ENCODE data around the gene PVALEF. TPM values are rescaled to one million over a fixed set of nuclear protein-coding genes. Genes with fewer than 3 reads are reported as not detected.

Gene PVALEF
- total and polyA plus RNA-seq, 2 of the 13 experiments (the other 11 are each of a cell fraction or from before 2014, with no cell fraction given), result 0.18 TPM

DNA sequence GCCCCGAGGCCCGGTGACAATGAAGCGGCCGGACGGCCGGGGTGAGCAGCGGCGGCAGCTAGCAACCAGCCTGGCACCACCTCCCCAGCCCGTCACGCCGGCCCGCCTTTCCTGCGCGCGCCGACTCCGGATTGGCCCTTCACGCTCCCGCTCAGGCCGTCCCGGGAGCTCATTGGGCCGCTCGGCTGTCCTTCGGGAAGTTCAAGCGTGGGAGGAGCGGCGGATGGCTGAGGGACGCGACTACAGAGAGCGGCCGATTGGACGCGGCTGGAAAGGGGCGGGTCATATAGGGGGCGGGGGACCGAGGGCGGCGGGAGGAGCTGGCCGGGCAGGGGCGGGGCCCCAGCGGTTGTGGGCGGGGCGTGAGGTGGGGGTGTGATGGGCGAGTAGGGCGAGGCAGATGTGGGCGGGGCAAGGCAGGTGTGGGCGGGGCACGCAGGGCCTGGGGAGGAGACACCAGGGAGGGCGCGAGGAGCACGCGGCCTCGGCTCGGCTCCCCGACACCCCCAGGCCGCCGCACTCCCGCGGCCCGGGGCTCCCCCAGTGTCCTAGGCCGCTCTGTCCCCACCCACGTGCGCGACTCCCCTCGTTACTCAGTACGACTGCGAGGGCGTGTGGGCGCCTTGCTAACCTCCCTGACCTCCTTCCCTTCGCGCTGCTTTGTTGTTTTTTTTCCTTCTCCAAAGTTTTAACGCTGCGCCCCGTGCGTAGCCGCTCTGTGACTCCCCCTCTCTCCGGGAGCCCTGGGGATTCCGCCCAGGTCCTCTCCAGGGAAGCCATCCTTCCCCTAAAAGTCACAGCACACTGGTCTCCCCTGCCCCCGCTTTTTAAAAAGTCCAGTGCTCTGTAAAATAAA, 57.8 kb downstream of the PVALEF start, which contains the start of gene CEP131 (continued):
- TF ChIP-seq ZSCAN31 (CRISPR knock-in tag; IDR thresholded peaks at IDR 0.05; ENCODE audit: low read depth) (peak; percentile 30; the same call in 1 of the 2 replicates), POLR2AphosphoS2 (IDR thresholded peaks at IDR 0.05; ENCODE audit: low read depth, low read length) (no peak), ZNF451 (CRISPR knock-in tag; IDR thresholded peaks at IDR 0.05) (peak; percentile 75; the same call in 1 of the 2 replicates), TP53 (CRISPR knock-in tag; conservative IDR thresholded peaks at IDR 0.05) (no peak), NRL (CRISPR knock-in tag; IDR thresholded peaks at IDR 0.05; ENCODE audit: borderline replicate concordance) (peak; percentile 62), MYC (CRISPR knock-in tag; IDR thresholded peaks at IDR 0.05; ENCODE audit: borderline replicate concordance) (peak; percentile 95), RFXAP (CRISPR knock-in tag; IDR thresholded peaks at IDR 0.05; ENCODE audit: borderline replicate concordance) (peak; percentile 98), ESRRA (CRISPR knock-in tag; IDR thresholded peaks at IDR 0.05; ENCODE audit: low read depth) (peak; percentile 33; the same call in 1 of the 2 replicates), THAP11 (CRISPR knock-in tag; IDR thresholded peaks at IDR 0.05) (peak; percentile 72; the same call in 1 of the 2 replicates), ZNF766 (CRISPR knock-in tag; IDR thresholded peaks at IDR 0.05; ENCODE audit: borderline replicate concordance) (peak; percentile 65), ZNF616 (CRISPR knock-in tag; IDR thresholded peaks at IDR 0.05; ENCODE audit: low read depth) (no peak; the same call in 1 of the 2 replicates), WIZ (CRISPR knock-in tag; IDR thresholded peaks at IDR 0.05) (no peak; the same call in 1 of the 2 replicates), EP300 (IDR thresholded peaks at IDR 0.05; ENCODE audit: low read depth in 2 of 2, low read length in 2 of 2) (no peak), EP300 (CRISPR knock-in tag; IDR thresholded peaks at IDR 0.05; ENCODE audit: borderline replicate concordance) (peak; percentile 39; the same call in 1 of the 2 replicates), ZNF564 (CRISPR knock-in tag; IDR thresholded peaks at IDR 0.05) (no peak)
- TF ChIP-seq, protein P1, sequence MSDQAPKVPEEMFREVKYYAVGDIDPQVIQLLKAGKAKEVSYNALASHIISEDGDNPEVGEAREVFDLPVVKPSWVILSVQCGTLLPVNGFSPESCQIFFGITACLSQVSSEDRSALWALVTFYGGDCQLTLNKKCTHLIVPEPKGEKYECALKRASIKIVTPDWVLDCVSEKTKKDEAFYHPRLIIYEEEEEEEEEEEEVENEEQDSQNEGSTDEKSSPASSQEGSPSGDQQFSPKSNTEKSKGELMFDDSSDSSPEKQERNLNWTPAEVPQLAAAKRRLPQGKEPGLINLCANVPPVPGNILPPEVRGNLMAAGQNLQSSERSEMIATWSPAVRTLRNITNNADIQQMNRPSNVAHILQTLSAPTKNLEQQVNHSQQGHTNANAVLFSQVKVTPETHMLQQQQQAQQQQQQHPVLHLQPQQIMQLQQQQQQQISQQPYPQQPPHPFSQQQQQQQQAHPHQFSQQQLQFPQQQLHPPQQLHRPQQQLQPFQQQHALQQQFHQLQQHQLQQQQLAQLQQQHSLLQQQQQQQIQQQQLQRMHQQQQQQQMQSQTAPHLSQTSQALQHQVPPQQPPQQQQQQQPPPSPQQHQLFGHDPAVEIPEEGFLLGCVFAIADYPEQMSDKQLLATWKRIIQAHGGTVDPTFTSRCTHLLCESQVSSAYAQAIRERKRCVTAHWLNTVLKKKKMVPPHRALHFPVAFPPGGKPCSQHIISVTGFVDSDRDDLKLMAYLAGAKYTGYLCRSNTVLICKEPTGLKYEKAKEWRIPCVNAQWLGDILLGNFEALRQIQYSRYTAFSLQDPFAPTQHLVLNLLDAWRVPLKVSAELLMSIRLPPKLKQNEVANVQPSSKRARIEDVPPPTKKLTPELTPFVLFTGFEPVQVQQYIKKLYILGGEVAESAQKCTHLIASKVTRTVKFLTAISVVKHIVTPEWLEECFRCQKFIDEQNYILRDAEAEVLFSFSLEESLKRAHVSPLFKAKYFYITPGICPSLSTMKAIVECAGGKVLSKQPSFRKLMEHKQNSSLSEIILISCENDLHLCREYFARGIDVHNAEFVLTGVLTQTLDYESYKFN (CRISPR knock-in tag; conservative IDR thresholded peaks at IDR 0.05), result peak; percentile 22
- TF ChIP-seq, protein P2, sequence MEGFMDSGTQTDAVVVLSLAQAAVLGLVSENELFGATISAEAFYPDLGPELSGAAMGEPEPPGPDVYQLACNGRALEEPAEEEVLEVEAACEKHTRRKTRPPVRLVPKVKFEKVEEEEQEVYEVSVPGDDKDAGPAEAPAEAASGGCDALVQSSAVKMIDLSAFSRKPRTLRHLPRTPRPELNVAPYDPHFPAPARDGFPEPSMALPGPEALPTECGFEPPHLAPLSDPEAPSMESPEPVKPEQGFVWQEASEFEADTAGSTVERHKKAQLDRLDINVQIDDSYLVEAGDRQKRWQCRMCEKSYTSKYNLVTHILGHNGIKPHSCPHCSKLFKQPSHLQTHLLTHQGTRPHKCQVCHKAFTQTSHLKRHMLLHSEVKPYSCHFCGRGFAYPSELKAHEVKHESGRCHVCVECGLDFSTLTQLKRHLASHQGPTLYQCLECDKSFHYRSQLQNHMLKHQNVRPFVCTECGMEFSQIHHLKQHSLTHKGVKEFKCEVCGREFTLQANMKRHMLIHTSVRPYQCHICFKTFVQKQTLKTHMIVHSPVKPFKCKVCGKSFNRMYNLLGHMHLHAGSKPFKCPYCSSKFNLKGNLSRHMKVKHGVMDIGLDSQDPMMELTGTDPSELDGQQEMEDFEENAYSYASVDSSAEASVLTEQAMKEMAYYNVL (CRISPR knock-in tag; IDR thresholded peaks at IDR 0.05; ENCODE audit: borderline replicate concordance), result no peak
- TF ChIP-seq, protein P3, sequence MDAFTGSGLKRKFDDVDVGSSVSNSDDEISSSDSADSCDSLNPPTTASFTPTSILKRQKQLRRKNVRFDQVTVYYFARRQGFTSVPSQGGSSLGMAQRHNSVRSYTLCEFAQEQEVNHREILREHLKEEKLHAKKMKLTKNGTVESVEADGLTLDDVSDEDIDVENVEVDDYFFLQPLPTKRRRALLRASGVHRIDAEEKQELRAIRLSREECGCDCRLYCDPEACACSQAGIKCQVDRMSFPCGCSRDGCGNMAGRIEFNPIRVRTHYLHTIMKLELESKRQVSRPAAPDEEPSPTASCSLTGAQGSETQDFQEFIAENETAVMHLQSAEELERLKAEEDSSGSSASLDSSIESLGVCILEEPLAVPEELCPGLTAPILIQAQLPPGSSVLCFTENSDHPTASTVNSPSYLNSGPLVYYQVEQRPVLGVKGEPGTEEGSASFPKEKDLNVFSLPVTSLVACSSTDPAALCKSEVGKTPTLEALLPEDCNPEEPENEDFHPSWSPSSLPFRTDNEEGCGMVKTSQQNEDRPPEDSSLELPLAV (CRISPR knock-in tag; conservative IDR thresholded peaks at IDR 0.05; ENCODE audit: low read depth), result no peak
- TF ChIP-seq, protein P4, sequence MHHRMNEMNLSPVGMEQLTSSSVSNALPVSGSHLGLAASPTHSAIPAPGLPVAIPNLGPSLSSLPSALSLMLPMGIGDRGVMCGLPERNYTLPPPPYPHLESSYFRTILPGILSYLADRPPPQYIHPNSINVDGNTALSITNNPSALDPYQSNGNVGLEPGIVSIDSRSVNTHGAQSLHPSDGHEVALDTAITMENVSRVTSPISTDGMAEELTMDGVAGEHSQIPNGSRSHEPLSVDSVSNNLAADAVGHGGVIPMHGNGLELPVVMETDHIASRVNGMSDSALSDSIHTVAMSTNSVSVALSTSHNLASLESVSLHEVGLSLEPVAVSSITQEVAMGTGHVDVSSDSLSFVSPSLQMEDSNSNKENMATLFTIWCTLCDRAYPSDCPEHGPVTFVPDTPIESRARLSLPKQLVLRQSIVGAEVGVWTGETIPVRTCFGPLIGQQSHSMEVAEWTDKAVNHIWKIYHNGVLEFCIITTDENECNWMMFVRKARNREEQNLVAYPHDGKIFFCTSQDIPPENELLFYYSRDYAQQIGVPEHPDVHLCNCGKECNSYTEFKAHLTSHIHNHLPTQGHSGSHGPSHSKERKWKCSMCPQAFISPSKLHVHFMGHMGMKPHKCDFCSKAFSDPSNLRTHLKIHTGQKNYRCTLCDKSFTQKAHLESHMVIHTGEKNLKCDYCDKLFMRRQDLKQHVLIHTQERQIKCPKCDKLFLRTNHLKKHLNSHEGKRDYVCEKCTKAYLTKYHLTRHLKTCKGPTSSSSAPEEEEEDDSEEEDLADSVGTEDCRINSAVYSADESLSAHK (CRISPR knock-in tag; IDR thresholded peaks at IDR 0.05; ENCODE audit: borderline replicate concordance), result no peak
